GM18520 (cell line): ENCODE measurements around the gene TMEM170A.
"Not testable (repeated sequence)": the region's sequence is repeated elsewhere in the genome, so short reads cannot be mapped to it uniquely, and the experiment has no call there.

ENCODE experiments used
- ATAC-seq: cut with Tn5 transposase; IDR thresholded peaks from one replicate; pipeline ENCODE4 v1.9.1; 2021; ENCODE audit not compliant: unreplicated experiment

The TMEM170A gene

GRCh38 chr16:75455677-75456076 lies 8.8 kb downstream of the TMEM170A start:
- no peak for ATAC-seq

GRCh38 chr16:75452464-75453190 lies 11.9 kb downstream of the TMEM170A start:
- ATAC-seq: no peak

GRCh38 chr16:75446416-75446815 lies 18.1 kb downstream of the TMEM170A start:
- no peak for ATAC-seq

GRCh38 chr16:75445298-75445697 lies 19.2 kb downstream of the TMEM170A start:
- ATAC-seq: no peak

GRCh38 chr16:75443298-75443697 lies 21.2 kb downstream of the TMEM170A start:
- no peak for ATAC-seq

GRCh38 chr16:75433732-75434413 lies 30.6 kb downstream of the TMEM170A start:
- peak; percentile 53 for ATAC-seq

- ATAC-seq: peak; percentile 93
Observed at GRCh38 chr16:75432828-75433731, 31.4 kb downstream of the TMEM170A start, which contains the start of gene CFDP1. Gene CFDP1, minus strand, starts transcription at chr16:75433503. Its CDS starts 151 bp downstream, at chr16:75433352.

- ATAC-seq: no peak
Observed at GRCh38 chr16:75429621-75430403, 34.7 kb downstream of the TMEM170A start.

GRCh38 chr16:75426524-75426923 lies 38.0 kb downstream of the TMEM170A start:
- not testable (repeated sequence) for ATAC-seq

GRCh38 chr16:75424105-75424762 lies 40.3 kb downstream of the TMEM170A start:
- not testable (repeated sequence) for ATAC-seq

GRCh38 chr16:75423723-75424104 lies 40.8 kb downstream of the TMEM170A start:
- ATAC-seq: no peak

- ATAC-seq: no peak
Observed at GRCh38 chr16:75421820-75422126, 42.7 kb downstream of the TMEM170A start.

- no peak for ATAC-seq
Observed at GRCh38 chr16:75420987-75421819, 43.3 kb downstream of the TMEM170A start.

- no peak for ATAC-seq
Observed at GRCh38 chr16:75416904-75417565, 47.5 kb downstream of the TMEM170A start.

GRCh38 chr16:75415169-75415905 lies 49.2 kb downstream of the TMEM170A start:
- no peak for ATAC-seq

GRCh38 chr16:75413951-75414350 lies 50.5 kb downstream of the TMEM170A start:
- no peak for ATAC-seq

- no peak for ATAC-seq
Observed at GRCh38 chr16:75406943-75407342, 57.5 kb downstream of the TMEM170A start.

GRCh38 chr16:75402821-75403475 lies 61.5 kb downstream of the TMEM170A start:
- no peak for ATAC-seq
